ENCODE data around the gene PROC.

- no peak for TF ChIP-seq EZH2 (IDR thresholded peaks at IDR 0.05)
- TF ChIP-seq POLR2AphosphoS5 (IDR thresholded peaks at IDR 0.05; ENCODE audit: borderline replicate concordance, low read depth, low read length) = no peak; the same call in 1 of the 2 replicates
Observed at GRCh38 chr2:127465258-127465657, 47.0 kb downstream of the PROC start.
